Stimulated activated CD8-positive, alpha-beta memory T cell treated with anti-CD3 and anti-CD28 coated beads, Interleukin-12 subunit alpha, Interleukin-12 subunit beta, amount 100 ng/mL, for 1 hour (primary cell): Measurements from ENCODE around the gene POC1B.

Experiments
- DNase-seq: peaks from one replicate; pipeline ENCODE4 v3.0.0-alpha.2; 2020; ENCODE audit warnings: low read depth

POC1B gene

GRCh38 chr12:89418228-89418910 is 107.5 kb downstream of the POC1B start:
- no peak for DNase-seq

- DNase-seq, result no peak
These were observed 108.4 kb downstream of the POC1B start for GRCh38 chr12:89417246-89417977.

- DNase-seq, result no peak
These were observed 109.6 kb downstream of the POC1B start for GRCh38 chr12:89416049-89416792.

DNA sequence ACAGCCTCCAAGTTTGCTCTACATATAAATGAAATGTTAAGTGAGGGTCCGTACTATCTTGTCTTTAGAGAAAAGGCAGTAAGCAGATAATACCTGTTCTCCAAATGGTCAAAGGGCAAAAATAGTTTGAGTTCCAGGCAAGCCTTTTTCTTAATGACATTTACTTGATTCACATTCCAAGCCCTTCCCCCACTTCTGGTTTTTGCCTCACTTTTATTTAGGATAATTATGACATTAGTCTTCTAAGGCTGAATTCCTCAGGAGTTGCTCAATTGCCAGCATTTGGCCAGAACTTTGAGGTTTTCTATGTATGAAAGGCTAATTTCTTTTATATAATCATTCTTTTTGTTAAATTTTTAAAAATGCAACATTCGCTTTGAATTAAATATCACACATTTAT is 111.0 kb downstream of the POC1B start:
- DNase-seq, result no peak

DNA sequence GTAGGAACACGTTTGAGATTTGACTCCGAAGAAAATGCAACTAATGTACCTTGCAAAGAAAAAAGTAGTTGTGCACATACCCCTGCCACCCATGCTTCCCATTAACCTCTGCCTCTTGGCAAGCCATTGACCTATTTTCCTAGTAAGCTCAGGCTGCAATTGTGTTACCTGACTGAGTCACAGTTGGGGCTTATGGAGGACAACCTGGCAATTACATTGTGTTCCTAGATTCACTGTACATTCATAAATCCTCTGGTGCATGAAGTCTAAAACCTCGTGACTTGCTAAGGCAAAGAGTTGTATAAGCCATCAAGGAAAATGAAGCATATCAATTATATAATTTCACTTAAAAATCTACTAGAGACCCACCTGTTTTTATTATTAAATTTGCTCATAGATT is 111.5 kb downstream of the POC1B start:
- DNase-seq, result no peak

DNA sequence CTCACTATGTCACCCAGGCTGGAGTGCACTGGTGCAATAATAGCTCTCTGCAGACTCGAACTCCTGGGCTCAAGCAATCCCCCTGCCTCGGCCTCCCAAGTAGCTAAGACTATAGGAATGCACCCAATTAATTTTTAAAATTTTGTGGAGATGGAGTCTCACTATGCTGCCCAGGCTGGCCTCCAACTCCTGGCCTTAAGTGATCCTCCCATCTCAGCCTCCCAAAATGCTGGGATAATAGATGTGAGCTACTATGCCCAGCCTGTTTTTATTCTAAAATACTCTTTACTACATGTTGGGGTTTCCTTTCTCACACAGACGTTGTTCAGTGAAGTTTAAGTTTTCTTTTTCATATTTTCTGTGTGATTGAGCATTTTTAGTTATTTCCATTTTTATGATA is 112.6 kb downstream of the POC1B start:
- no peak for DNase-seq

GRCh38 chr12:89412665-89413064 is 113.2 kb downstream of the POC1B start:
- DNase-seq, result no peak

DNA sequence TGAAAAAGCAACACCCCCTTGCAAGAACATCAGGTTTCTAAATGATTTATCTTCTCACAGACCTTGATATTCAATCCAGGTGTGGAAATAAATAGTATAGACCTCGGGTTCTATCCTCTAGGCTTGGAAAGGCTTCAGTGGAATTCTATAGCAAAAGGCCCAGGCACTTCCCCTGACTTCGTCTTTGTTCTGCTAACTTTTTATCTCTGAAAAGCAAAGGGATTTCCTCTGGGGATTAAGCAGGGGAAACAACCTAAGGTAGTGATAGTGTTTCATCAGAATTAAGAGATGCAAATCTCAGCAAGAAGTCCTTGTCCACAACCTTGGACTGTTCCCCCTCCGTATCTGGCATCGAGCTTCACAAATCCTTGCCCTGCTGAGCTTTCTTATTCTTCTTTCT is 114.0 kb downstream of the POC1B start:
- DNase-seq, result no peak

GRCh38 chr12:89411234-89411633 is 114.6 kb downstream of the POC1B start:
- DNase-seq, result no peak

- DNase-seq, result no peak
These were observed 120.1 kb downstream of the POC1B start for GRCh38 chr12:89405626-89406345.

GRCh38 chr12:89401433-89402058 is 124.3 kb downstream of the POC1B start:
- no peak for DNase-seq

GRCh38 chr12:89400415-89400814 is 125.4 kb downstream of the POC1B start:
- no peak for DNase-seq

DNA sequence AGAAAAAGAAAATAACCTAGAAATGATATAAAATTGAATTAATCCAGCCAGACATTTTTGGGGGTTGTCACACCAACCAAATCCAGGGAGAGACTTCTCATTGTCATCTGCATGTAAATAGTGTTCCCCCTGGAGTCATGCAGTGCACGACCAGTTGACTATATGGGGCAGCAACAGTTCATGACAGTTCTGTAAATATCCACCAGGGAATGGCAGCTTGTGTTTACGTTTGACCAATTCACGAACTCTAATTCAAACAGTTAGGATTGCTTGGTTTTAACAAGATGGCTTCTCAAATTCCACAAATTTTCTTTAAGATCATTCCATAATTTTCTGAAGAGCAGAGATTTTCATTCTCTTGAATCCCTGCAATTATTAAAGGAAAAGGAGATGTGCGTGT is 130.1 kb downstream of the POC1B start:
- no peak for DNase-seq

DNA sequence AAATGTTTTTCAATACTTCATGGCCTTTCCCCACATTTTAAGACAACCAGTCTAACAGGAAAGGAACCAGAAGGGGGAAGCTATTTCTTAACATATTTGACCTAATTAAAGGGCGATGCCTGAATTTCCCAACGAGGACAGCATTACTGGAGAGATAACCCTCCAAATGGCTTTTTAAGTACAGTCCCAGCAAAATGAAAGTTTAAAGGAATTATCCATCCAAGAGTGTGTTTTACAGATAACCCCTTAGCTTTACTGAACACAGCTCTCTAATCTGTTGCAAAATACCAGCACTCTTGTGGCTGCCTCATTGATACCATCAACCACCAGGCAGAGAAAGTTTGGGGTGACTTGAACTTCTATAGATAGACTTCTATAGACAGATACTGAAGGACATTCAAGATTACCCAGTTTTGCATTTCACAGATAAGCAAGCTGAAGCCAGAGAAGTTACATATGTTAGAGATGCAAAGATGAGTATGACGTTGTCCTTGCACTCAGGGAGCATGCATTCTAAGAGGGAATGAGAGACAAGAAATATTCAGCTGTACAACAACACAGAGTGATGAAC is 132.2 kb downstream of the POC1B start:
- DNase-seq, result no peak

GRCh38 chr12:89392391-89392790 is 133.5 kb downstream of the POC1B start:
- no peak for DNase-seq

DNA sequence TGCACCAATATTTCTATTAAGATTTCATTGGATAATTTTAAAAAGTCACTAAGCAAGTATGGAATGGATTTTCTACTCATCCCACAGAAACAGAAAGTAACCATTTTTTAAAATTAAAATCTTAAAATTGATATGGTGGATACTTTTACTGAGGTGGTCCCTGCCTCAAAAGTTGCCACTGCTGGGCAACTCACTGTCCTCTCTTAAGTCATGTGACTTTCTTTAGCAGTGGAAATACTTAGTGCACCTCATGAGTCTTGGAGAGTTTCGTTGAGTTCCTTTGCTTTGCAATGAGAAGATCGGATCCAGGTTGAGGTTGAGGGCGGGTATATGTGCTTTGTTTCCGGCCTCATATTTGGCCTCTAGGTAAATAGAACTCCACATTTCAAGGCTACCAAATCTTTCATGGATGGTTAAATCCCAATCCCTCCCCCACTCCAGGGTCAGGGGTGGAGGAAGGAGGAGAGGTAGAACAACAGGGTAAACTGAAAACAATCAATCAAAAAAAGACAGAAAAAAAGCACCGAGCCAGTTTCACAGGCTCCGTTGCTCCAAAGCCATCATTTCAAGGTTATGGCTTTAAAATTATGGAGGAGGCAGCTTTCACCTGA is 134.0 kb downstream of the POC1B start:
- no peak for DNase-seq

- no peak for DNase-seq
These were observed 134.8 kb downstream of the POC1B start for GRCh38 chr12:89390802-89391673.

- no peak for DNase-seq
These were observed 135.8 kb downstream of the POC1B start for GRCh38 chr12:89389755-89390661.

DNA sequence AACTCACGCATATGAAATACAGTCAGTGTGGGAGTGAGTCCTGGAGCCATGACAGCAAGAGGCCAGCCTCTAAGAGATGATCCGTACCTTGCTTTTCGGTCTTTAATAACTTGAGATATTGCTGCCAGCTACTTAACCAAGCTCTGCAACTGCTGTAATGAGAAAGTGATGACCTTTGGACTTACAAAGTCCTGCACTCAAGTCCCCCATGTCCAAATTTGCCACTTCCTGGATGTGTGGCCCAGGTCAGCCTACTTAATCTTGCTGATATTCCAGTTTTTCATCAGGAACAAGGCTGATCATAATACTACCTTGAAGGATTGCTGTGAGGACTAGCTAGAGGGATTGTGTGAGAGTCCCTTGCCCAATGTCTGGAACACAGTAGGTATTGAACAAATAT is 139.7 kb downstream of the POC1B start:
- DNase-seq, result no peak
